OCI-M1 (cell line): ENCODE data around the gene TMTC1.

Source experiments
- DNase-seq: peaks from one replicate; lab custom pipeline; 2025; lab: John Stamatoyannopoulos, UW

The TMTC1 gene

DNA sequence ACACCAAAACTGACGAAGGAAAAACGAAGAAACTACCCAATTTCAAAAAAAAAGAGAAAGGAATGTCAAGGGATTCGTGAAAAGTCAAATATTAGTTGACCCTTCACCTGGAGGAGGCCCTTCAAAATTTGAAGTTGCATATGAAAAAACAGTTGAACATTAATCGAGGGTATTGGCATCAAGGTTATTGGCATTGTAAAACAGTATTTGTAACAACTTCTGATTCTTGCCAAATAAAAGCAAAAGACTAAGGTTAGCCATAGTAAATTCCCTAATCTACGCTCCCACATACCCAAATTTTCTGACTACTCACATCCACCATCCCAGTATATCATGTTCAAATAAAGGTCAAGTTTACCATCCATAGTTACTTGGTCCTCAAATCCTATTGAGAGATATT lies 118.6 kb downstream of the TMTC1 start:
- no peak for DNase-seq

DNA sequence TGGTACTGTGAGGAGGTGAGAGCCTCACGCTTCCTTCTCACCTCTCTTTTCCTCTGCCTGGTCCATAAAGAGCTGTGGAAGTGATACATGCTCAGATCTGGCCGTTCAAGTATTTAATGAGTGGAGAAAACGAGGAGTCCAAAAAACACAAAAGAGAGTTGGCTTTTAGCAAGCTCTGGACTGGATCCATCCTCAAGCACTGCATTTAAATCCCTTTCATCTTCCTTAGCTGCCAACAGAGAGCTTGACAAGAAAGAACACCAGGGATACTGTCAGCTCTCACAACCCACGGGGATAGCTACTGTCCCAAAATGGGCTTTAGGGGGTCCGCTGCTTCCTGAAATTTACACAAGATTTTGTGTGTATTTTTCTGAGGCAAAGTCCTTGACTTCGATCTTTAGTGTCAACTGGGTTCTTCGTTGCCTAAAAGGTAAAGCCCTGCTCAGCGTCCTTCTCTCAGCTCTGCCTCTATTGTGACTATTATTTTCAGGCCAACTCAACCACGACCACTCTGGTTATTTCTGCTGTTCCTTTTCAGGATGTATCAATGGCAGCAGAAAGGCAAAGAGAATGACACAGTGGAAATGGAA lies 120.9 kb downstream of the TMTC1 start:
- no peak for DNase-seq

DNA sequence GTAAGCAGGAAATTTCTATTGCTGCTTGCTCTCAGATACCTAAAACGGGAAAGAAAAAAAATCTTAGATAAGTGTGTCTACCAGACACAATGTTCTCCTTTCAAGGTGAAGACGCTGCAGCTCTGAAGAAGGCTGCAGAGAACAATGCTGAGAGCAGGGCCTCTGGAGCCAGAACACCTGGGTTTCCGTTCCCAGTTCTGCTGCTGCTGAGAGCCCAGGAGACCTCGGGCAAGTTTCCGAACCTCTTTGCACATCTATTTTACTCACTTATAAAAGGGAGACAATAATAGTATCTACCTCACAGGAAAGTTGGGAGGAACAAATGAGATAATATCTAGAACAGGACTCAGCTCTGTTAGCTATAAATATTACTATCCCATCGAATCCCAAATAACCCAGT lies 122.9 kb downstream of the TMTC1 start:
- no peak for DNase-seq

DNA sequence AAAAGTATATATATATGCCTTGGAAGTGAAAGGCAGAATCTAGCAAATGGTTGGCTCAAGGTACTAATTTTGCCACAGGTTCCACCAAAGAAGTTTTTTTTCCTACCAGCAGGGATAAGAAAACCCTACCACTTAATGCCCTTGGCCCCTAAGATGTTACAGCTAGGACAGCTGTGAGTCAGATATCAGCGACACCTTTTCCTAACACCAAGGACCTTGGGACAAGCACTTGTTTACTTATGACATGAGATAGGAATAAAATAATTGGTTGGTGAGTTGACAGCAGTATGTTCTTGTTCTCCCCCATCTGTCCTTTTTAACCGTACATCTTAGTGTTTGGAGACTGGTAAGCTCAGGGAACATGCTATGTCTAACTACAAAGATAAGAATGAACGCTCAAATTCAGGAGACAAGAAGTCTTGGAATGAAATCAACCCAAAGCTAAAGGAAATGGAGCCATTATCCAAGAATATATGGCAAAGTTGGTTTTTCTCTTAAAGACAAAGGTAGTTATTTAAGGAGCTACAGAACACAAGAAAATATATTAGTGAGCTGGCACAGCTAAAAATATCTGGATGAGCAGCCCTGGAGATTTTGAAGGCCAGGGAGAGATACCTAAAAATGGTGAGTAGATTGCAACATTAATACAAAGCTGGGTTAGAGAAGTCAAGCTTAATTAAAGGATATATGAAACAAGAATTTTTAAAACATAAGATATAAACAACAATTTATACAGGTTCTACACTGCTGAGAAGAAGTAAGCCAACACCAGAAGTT lies 126.8 kb downstream of the TMTC1 start:
- no peak for DNase-seq

DNA sequence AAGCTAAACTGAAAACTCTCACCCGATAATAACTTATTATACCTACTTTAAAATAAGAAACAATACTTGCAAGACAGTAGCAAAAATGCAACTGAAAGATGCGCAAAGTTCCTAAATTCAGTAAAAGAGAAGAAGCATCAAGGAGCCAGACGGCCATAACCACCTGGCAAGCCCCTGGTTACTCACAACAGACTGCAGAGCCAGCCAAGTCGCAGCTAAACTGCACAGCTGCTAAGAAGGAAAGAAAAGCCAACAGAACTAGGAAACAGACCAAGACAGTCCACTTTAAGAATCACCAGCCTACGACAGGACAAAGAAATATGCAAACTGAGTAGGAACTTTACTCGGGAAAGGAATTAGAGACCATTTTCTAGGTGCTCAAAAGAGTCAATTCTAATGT lies 127.9 kb downstream of the TMTC1 start:
- no peak for DNase-seq

DNA sequence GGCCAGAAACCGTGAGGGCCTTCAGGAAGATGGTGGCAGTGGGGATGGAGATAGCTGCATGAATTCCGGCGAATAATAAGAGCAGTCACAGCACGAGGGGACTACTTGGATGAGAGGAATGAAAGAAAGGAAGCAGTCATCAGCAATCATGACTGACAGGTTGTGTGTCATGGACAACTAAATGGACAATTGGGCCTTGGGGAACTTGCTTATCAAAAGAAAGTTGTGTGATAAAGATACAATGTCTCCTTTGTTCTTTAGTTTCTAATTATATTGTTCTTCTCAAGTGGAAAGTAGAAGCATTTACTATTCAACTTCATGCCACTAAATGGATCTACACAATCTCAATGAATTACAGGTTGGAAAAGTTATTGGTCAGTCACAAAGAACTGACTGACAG lies 130.5 kb downstream of the TMTC1 start:
- no peak for DNase-seq

DNA sequence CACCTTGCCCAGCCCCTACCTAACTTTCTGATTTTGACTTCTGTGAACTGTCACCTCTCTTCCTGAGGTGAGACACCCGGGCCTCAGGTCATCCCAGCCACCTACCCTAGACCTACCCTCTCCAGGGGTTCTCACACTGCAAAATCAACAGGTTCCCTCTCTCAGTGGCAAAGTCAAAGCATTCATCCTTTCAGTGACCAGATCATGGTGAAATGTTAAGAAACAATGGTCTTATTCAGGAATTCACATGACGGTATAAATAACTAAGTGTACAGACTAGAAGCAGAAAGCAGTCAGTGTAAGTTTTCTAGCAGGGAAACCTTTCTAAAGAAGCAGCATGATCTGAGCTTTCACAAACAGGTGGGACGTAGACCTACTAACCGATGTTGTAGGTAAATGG lies 133.4 kb downstream of the TMTC1 start:
- no peak for DNase-seq

DNA sequence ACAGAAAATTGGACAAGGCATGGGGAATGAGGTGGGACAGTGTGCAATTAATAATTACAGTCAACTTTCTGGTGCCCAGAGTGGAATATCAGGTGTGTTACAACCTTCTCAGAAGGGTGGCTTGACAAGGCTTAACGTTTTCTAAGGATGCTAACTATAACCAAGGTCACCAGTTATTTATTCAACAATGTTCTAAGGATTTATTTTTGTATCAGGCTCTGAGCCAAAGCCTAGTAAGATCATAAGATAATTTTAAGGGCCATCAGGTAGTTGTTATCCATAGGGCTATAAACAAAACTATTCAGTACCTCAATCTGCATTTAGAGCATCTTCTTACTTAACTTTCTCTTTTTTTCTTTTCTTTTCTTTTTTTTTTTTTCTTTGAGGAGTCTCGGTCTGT lies 134.0 kb downstream of the TMTC1 start:
- no peak for DNase-seq

DNA sequence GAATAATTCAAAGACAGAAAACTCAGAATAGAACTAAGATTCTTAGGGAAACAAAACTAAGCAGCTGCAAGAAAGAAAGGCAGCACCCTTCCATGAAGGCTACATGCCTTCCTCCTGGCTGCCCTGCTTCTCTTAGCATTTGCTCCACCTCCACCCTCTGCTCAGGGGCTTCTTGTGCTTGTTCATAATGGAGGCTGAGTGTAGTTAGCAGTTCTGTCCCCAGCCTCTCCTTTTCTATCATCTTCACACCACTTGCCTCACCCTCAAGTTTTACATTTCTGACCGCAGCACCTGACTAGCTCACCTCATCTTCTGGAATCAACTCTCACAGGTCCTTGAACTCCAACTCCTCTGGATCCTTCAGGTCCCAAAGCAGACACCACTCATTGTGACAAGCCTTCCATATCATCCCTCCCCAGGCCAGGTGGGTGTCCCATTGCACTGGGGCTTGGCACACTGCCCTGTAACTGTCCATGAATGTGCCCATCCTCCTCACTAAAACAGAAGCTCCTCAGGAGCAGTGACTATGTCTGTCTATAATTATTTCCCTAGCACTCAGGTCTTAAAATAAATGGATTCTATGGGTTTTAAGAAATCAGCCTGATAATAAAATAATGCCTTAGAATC lies 139.1 kb downstream of the TMTC1 start:
- no peak for DNase-seq

DNA sequence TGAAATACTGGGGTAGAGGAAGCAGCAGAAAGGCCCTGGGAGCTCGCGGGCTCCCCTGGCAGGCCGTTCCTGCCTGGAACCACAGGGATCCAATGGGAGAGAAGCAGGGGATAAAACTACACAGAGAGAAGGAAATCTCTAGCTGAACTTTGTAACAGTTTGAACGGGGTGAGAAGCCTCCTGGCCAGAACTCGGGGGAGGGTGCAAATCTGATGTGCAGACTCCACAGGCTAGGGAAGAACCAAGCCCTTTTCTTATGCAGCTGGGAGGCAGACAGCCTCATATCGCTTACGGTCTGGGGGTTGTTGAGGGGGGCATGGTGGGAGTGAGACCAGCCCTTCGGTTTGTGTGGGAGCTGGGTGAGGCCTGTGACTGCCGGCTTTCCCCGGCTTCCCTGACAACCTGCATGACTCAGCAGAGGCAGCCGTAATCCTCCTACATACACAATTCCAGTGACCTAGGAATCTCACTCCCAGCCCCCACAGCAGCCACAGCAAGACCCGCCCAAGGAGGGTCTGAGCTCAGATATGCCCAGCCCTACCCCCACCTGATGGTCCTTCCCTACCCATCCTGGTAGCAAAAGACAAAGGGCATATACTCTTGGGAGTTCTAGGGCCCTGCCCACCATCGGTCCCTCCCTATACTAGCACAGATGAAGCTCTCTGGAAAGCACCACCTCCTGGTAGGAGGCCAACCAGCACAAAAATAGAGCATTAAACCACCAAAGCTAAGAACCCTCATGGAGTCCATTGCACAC lies 143.0 kb downstream of the TMTC1 start:
- peak; percentile 91 for DNase-seq

DNA sequence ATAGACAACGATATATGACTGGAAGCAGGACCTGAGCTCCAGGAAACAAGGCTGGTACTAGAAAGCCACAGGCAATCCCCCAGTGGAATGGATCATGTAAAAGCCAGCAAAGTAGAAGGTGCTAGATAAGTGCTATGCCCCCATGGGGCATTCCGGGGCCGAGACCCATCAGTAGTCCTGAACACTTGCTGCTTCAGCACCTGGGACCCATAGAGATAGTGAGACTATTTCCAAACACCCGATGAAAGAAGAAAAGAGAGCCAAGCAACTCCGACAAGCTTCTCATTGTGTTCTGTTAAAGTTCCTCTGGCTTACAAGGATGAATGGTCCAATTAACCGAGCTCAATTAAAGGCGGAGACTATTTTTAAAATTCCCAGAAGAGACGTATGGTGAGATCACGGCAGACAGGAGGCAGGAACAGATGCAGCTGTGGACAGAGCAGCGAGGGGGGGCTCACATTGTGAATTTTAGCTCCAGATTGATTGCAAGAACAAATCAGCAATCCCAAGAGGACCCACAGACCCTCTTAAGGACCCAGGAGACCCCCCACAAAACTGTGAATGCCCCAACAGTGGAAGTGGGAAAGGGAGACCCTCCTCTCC lies 143.7 kb downstream of the TMTC1 start:
- DNase-seq, result no peak

DNA sequence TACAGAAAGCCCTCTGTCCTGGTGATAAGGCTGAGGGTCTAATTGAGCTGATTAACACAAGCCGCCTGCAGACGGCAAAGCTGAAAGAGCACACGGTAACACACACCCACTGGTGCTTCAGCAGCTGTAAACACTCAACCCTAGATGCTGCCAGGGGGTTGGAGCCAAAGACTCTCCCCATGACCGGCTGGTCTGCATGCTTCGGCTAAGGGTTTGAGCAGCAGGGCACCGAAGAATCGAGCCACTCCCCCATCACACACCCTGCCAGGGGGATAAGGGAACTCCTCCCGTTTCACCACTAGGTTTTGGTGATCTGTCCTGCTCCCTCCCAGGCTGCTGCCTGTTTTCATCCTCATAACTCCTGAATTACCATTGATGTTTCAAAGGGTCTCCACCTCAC lies 145.2 kb downstream of the TMTC1 start:
- no peak for DNase-seq

DNA sequence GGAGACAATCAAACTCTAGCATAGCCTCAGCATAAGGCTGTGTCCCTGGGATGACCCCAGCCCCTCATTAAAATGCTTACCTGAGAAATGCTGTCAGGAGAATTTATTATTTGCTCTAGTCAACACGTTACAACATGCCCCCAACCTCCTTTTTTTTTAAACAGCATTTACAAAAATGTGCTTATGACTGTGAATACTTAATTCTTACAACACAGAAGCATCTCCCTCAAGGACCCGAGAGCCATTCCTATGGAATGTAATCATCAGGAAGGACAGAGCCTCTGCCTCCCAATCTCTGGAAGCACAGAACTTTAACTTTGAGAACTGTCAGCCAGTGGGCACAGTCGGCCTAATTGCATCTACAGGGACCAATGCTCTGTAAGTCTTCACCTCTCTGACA lies 149.7 kb downstream of the TMTC1 start:
- DNase-seq, result no peak

DNA sequence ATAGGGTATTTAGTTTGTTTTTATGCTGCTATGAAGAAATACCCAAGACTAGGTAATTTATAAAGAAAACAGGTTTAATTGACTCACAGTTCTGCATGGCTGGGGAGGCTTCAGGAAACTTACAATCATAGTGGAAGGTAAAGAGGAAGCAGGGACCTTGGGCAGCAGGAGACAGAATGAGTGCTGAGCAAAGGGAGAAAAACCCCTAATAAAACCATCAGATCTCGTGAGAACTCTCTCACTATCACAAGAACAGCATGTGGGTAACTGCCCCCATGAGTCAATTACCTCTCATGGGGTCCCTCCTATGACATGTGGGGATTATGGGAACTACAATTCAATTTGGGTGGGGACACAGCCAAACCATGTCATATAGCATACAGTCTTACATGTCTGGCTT lies 153.6 kb downstream of the TMTC1 start:
- DNase-seq, result peak; percentile 19

DNA sequence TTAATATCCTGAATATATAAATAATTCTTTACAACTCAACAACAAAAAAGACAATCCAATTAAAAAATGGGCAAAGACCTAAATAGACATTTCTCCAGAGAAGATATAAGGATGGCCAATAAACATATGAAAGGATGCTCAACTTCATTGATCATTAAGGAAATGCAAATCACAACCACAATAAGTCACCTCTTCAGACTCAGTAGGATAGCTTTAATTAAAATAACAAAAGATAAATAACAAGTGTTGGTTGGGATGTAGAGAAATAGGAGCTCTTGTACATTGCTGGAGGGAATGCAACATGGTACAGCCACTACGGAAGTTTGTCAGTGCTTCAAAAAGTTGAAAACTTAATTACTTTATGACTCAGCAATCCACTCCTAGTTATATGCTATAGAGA lies 156.5 kb downstream of the TMTC1 start:
- DNase-seq, result no peak

DNA sequence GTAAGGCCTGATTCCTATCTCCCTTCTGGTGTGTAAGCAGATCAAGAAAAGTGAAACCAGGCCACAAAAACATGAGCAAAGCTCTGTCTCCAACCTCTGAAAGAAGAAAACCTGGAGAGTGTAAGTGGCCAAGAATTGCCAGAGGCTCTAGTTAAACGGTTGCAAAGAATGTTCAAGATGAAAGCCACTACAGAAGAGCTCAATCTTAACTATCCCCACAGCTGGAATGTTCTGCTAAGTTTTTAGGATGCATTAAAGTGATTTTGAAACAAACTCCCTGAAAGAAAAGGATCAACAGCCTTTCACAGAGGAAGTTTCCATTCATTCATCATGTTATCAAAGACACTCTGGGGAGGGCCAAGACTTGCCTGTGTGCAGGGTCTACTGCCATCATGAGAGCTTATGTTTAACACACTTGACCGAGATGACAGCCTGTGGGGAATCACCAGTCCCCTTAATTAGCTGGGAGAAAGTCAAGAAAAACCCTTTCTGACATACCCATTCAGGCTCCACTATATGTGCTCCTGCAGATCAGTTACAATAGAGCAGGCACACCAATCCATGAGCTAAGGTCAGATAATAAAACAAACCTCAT lies 158.3 kb downstream of the TMTC1 start:
- DNase-seq, result peak; percentile 54

DNA sequence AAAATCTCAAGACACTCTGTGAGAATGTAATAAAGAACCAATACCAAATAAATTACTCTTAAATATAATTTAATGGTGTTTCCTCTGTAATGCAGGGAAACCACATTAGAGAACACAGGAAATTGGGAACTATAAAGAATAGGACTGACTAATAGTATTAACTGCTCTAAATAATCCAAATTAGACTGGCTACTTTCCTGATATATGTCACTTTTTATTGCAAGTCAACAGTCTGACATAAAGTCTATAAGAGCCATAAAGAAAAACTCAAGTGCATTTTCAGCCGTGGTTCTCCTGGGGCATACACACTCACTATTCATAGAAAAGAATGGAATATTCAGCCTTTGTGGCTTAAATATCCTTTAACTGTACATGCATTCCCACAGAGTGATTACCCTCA lies 161.5 kb downstream of the TMTC1 start:
- DNase-seq, result no peak

DNA sequence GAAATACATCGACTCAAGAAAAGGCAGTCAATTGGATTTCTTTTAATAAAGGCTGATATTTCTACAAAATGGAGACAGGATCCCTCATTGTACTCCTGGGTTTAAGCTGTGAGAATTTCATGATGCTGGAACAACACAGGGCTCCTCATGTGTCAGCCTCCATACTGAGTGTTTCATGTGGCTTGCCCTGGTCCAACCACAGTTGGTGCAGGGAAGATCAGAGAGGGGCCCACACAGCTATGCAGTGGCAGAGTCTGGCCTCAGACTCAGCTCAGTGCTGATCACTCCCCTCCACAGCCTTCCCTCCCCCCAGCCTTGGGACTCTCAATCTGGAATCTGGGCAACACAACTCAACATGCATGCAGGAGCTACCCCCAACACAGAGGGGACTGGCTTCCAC lies 163.7 kb downstream of the TMTC1 start:
- DNase-seq, result no peak

DNA sequence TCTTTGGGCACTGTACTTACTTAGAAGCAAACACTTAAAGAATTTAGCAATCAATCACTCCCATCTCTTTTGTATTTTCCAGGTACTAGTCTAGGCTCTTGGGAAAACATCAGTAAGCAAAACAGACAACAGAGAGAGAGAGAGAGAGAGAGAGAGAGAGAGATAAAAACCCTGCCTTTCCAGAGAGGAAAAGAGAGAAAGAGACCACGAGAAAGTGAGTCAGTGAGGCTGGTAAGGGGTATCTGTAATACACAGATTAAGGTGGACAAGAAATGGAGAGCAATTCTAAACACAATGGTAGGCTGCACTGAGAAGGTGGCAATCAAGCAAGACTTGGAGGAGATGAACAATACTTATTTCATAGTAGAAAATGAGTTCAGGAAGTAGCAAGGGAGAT lies 166.3 kb downstream of the TMTC1 start:
- no peak for DNase-seq

DNA sequence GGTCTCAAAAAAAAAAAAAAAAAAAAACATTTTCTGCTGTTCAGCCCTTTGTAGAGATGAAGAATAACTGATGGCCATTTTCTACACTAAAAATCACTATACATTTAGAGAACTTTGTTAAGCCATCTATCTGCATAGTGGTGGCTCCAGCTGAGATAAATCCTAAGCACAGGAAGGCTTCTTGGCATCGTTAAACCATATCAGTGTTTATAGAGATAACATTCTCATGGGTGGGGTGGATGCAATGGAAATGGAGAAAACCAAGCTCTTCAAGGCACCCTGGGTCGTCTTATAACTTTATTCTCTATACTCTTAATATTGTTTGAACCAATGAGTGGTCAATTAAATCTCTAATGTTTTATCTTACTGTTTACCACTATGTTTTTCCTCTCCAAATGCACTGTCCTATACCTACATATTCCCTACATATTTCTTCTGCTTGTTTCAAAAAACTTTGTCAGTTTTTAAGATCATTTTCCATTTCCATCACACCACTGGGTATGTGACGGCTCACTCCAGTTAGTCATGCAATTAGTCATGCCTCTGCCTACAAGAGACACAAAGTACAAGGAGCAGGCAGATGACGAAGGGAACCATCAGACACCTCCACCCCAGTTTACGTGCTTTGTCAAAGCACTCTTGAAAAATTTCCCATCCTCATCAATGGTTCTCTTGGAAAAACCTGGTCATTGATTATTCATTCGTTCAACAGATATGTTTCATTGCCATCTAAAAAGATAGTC lies 166.9 kb downstream of the TMTC1 start:
- DNase-seq, result no peak

DNA sequence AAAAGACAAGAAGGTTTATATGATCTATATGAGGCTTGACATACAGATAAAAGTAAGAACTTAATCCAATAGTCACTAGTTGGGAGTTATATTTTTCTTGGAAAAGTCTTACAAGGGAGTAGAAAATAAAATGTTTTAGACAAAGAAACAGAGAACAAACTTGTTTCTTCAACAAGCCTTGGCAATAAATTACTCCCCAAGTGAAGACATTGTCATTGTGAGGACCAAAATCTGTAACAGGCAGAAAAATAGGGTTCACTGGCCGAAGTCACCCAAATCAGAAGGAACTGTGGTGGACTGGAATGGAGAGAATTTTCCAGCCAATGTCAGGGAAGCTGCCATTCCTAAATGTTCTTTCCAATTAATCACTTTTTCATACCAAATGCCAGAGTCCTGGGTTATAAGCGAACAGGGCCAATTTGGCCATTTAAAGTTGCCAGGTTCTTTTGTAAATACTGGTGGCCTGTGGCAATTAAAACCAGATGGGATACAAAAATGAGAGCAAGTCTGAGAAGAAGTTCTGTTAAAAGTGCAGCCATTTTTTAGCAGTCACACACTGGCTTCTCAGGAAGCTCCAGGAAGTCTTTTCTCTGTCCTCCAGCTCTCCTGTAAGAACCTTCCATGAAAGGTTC lies 168.9 kb downstream of the TMTC1 start:
- DNase-seq, result no peak
